Ovary (tissue), 3 donors: ENCODE data around the gene C1orf226.
A peak's percentile ranks its signal among the peaks of the same experiment; 100 is the strongest.

ENCODE experiments used
- EP300 ChIP-seq: sonication (generic); formaldehyde crosslinking; IDR thresholded peaks from one replicate; pipeline ENCODE4 v1.6.1; 2017; ENCODE audit warnings: antibody characterized with exemption
- TF ChIP-seq, protein P1 (sequence below), 3 donors: fragments of 450-650 bp in 2 of 3; fragments of 200-600 bp in 1 of 3; IDR thresholded peaks; one replicate each; pipeline versions ENCODE4 v1.5.1 to v1.8.0; 2016 to 2022; ENCODE audit warnings: antibody characterized with exemption in 3 of 3, mild to moderate bottlenecking in 1 of 3
- donor health status: DM: no; HTN: no; CAD: no.

DNA sequence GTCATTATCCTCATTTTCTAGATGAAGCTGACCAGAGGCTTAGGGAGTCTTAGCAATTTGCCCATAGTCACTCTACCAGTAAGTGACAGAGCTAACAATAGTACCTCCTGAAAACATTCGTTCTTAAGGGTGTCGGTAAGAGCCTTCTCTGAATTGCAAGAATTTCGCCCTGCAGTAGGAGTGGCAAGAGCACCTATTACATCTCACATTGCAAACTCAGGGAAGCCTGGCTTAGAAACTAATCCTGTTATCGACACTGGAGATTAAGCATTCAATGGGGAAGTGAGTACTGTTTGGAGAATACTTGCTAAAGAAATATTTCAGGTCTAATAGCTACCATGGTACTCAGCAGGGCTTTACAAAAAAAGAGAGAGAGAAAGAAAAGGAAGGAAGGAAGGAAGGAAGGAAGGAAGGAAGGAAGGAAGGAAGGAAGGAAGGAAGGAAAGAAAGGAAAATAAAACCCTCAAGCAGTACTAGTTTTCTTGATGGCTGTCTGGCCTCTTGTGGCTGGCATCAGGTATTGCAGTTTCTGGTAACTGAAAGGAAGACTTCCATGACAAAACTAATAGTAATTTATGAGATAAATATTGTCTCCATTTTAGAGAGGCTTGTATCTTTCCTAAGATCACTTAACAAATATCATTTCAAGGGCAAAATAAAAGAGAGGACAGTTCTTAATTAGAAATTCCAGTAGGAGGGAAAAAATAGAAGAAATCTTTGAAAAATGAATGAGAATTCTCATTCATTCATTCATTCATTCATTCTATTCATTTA, 10.4 kb downstream of the C1orf226 start:
- TF ChIP-seq, protein P1, sequence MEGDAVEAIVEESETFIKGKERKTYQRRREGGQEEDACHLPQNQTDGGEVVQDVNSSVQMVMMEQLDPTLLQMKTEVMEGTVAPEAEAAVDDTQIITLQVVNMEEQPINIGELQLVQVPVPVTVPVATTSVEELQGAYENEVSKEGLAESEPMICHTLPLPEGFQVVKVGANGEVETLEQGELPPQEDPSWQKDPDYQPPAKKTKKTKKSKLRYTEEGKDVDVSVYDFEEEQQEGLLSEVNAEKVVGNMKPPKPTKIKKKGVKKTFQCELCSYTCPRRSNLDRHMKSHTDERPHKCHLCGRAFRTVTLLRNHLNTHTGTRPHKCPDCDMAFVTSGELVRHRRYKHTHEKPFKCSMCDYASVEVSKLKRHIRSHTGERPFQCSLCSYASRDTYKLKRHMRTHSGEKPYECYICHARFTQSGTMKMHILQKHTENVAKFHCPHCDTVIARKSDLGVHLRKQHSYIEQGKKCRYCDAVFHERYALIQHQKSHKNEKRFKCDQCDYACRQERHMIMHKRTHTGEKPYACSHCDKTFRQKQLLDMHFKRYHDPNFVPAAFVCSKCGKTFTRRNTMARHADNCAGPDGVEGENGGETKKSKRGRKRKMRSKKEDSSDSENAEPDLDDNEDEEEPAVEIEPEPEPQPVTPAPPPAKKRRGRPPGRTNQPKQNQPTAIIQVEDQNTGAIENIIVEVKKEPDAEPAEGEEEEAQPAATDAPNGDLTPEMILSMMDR (IDR thresholded peaks at IDR 0.05), result peak in 2 of 3 donors; percentile 28 to 61
- no peak for TF ChIP-seq EP300
